ENCODE data around the gene FTO. TPM values are rescaled to one million over a fixed set of nuclear protein-coding genes. Genes with fewer than 3 reads are reported as not detected.

FTO gene
- total RNA-seq, 2 donors from 2014 or later: 73.6 to 90.6 TPM

GRCh38 chr16:53832896-53833544, 129.1 kb downstream of the FTO start:
- Histone ChIP-seq H3K27ac (no peak overlapping the region), H3K36me3 (no peaks in the 10 kb centered on the region), H3K27me3 (no peaks in the 10 kb centered on the region), H3K9me3 (no peaks in the 10 kb centered on the region), H3K4me1 (peaks cover 0 to 4% of the 10 kb centered on the region in 2 donors), H3K4me3 (no peak overlapping the region)
- DNase-seq (ENCODE audit: low spot score): no peak
- no peak for TF ChIP-seq CTCF (IDR thresholded peaks at IDR 0.05)

DNA sequence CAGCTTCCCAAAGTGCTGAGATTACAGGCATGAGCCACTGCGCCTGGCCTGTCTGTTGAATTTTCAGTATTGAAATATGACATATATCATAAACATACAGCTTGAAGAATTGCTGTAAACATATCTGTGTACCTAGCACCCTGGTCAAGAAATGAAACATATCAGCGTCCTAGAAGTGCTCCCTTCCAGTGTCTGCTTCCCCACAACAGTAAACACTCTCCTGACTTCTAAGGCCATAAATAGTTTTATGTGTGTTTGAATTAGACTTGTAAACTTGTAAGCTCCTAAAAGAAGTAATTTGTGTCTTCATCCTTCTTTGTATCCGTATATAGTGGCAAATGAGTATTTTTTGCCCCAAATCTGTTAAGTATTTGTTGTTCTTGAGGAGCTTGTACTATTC, 132.2 kb downstream of the FTO start:
- no peaks in the 10 kb centered on the region for H3K36me3 ChIP-seq

GRCh38 chr16:53836680-53837079, 132.7 kb downstream of the FTO start:
- H3K36me3 ChIP-seq: no peaks in the 10 kb centered on the region
- no peaks in the 10 kb centered on the region for H3K9me3 ChIP-seq
- no peak for DNase-seq (ENCODE audit: low spot score)
- no peak overlapping the region for H3K4me3 ChIP-seq
- no peak overlapping the region for H3K27ac ChIP-seq
- H3K4me1 ChIP-seq: no peaks in the 10 kb centered on the region
- no peak for TF ChIP-seq CTCF (IDR thresholded peaks at IDR 0.05)
- no peaks in the 10 kb centered on the region for H3K27me3 ChIP-seq

More for the DNA sequence above, 132.2 kb downstream of the FTO start:
- no peaks in the 10 kb centered on the region for H3K27me3 ChIP-seq
- H3K27ac ChIP-seq: no peak overlapping the region
- no peak overlapping the region for H3K4me3 ChIP-seq
- H3K4me1 ChIP-seq: no peaks in the 10 kb centered on the region
- TF ChIP-seq CTCF (IDR thresholded peaks at IDR 0.05): no peak
- H3K9me3 ChIP-seq: no peaks in the 10 kb centered on the region
- DNase-seq (ENCODE audit: low spot score): no peak

GRCh38 chr16:53837426-53837825, 133.5 kb downstream of the FTO start:
- DNase-seq (ENCODE audit: low spot score): no peak
- Histone ChIP-seq H3K4me1 (no peaks in the 10 kb centered on the region), H3K36me3 (no peaks in the 10 kb centered on the region), H3K27me3 (no peaks in the 10 kb centered on the region), H3K27ac (no peak overlapping the region), H3K9me3 (no peaks in the 10 kb centered on the region), H3K4me3 (no peak overlapping the region)
- TF ChIP-seq CTCF (IDR thresholded peaks at IDR 0.05): no peak

GRCh38 chr16:53839150-53839549, 135.2 kb downstream of the FTO start:
- H3K4me1 ChIP-seq: no peaks in the 10 kb centered on the region
- no peaks in the 10 kb centered on the region for H3K27me3 ChIP-seq
- H3K4me3 ChIP-seq: no peak overlapping the region
- no peaks in the 10 kb centered on the region for H3K9me3 ChIP-seq
- TF ChIP-seq CTCF (IDR thresholded peaks at IDR 0.05): no peak
- no peak for DNase-seq (ENCODE audit: low spot score)
- H3K27ac ChIP-seq: no peak overlapping the region
- no peaks in the 10 kb centered on the region for H3K36me3 ChIP-seq

DNA sequence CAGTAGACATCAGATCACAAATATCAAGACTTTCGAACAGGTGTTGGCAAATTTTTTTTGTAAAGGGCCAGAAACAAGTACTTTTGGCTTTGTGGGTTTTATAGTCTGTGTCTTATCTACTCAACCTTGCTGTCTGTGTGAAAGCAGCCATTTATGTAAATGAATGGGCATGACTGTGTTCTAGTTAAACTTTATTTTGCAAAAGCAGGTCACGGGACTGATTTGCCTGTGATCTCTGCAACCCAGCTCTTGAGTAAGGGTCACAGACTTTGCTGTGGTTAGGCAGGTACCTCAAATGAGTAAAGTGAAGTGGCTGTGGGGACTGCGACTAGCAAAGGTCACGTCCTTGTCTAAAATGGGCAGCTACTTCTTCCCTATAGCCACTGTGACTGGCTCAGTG, 136.5 kb downstream of the FTO start:
- Histone ChIP-seq H3K36me3 (peaks cover 3% of the 10 kb centered on the region), H3K4me3 (no peak overlapping the region), H3K9me3 (no peaks in the 10 kb centered on the region), H3K27me3 (no peaks in the 10 kb centered on the region), H3K4me1 (no peaks in the 10 kb centered on the region), H3K27ac (no peak overlapping the region)
- no peak for TF ChIP-seq CTCF (IDR thresholded peaks at IDR 0.05)
- DNase-seq (ENCODE audit: low spot score): no peak

Measured in right atrium auricular region (tissue), 2 donors.